HepG2 (cell line): ENCODE results near the gene HSPB7. TPM values are rescaled to one million over a fixed set of nuclear protein-coding genes. Genes with fewer than 3 reads are reported as not detected.

ENCODE experiments used
- HNF4A ChIP-seq: sonication (generic); formaldehyde crosslinking; IDR thresholded peaks from 2 replicates; pipeline ENCODE4 v1.4.0; 2020; ENCODE audit warnings: missing genetic modification reagents
- JARID2 ChIP-seq: sonication (generic); formaldehyde crosslinking; IDR thresholded peaks from 2 replicates; pipeline ENCODE4 v1.8.1; 2023; ENCODE audit warnings: missing genetic modification reagents, inconsistent platforms; ENCODE audit not compliant: insufficient replicate concordance
- PRMT3 ChIP-seq: sonication (generic); formaldehyde crosslinking; IDR thresholded peaks from 2 replicates; pipeline ENCODE4 v1.8.1; 2022; ENCODE audit warnings: low read depth, mild to moderate bottlenecking, moderate library complexity, missing genetic modification reagents, borderline replicate concordance
- SETDB1 ChIP-seq: sonication (generic); formaldehyde crosslinking; IDR thresholded peaks from 2 replicates; pipeline ENCODE4 v1.5.1; 2020; ENCODE audit warnings: missing genetic modification reagents, mild to moderate bottlenecking, borderline replicate concordance
- SOX13 ChIP-seq, 3 experiments: fragments of 450-650 bp in 1 of 3; sonication (generic) in 1 of 3; formaldehyde crosslinking in 1 of 3; IDR thresholded peaks in 2 of 3; conservative IDR thresholded peaks in 1 of 3; 2 replicates each; pipeline versions ENCODE4 v1.5.0 to v1.6.1; 2016 to 2020; ENCODE audit warnings: antibody characterized with exemption in 1 of 3, mild to moderate bottlenecking in 1 of 3, missing compliant biosample characterization in 1 of 3, missing genetic modification reagents in 1 of 3, moderate library complexity in 1 of 3
- SRY ChIP-seq: sonication (generic); formaldehyde crosslinking; IDR thresholded peaks from 2 replicates; pipeline ENCODE4 v1.8.0; 2022; ENCODE audit warnings: mild to moderate bottlenecking, missing genetic modification reagents
- THAP11 ChIP-seq: IDR thresholded peaks from 2 replicates; pipeline ENCODE4 v1.6.1; 2016; ENCODE audit warnings: missing biosample characterization, missing genetic modification reagents
- TRIM24 ChIP-seq: sonication (generic); formaldehyde crosslinking; IDR thresholded peaks from 2 replicates; pipeline ENCODE4 v1.8.0; 2022; ENCODE audit warnings: mild to moderate bottlenecking, missing genetic modification reagents
- ZBTB7B ChIP-seq: sonication (generic); formaldehyde crosslinking; IDR thresholded peaks from 2 replicates; pipeline ENCODE4 v1.4.0; 2020; ENCODE audit warnings: missing genetic modification reagents
- ZNF143 ChIP-seq: sonication (generic); formaldehyde crosslinking; IDR thresholded peaks from 2 replicates; pipeline ENCODE4 v1.4.0; 2020; ENCODE audit warnings: missing genetic modification reagents
- ZNF343 ChIP-seq: sonication (generic); formaldehyde crosslinking; IDR thresholded peaks from 2 replicates; pipeline ENCODE4 v1.4.0; 2020; ENCODE audit warnings: mild to moderate bottlenecking, missing genetic modification reagents
- ZNF646 ChIP-seq: sonication (generic); formaldehyde crosslinking; IDR thresholded peaks from 2 replicates; pipeline ENCODE4 v1.9.0; 2021; ENCODE audit warnings: mild to moderate bottlenecking, missing genetic modification reagents
- ZNF782 ChIP-seq: sonication (generic); formaldehyde crosslinking; IDR thresholded peaks from 2 replicates; pipeline ENCODE4 v1.4.0; 2020; ENCODE audit warnings: missing genetic modification reagents, mild to moderate bottlenecking, borderline replicate concordance
- ZSCAN31 ChIP-seq: sonication (generic); formaldehyde crosslinking; IDR thresholded peaks from 2 replicates; pipeline ENCODE4 v1.5.0; 2020; ENCODE audit warnings: low read depth, mild to moderate bottlenecking, missing genetic modification reagents
- polyA plus RNA-seq, 8 experiments: library from polyadenylated mRNA; depleted of rRNA in 3 of 8; stranded (reverse) in 7 of 8; unstranded in 1 of 8; fragments of >200 nt; fragmentation: Illumina TruSeq in 4 of 8; extraction: Trizol in 4 of 8; gene quantifications; 2 replicates each; pipeline versions ENCODE4 v1.2.1 to v1.2.3, GENCODE V29; 2011 to 2016; ENCODE audit warnings: low read depth in 4 of 8, missing spikeins in 1 of 8, mixed read lengths in 1 of 8; ENCODE audit not compliant: insufficient read depth in 1 of 8
- total RNA-seq, 5 experiments: library from RNA; depleted of rRNA; stranded (reverse); fragments of >200 nt; fragmentation: Illumina TruSeq; extraction: Trizol; gene quantifications; 2 replicates each; pipeline ENCODE4 v1.2.3, GENCODE V29; 2016; ENCODE audit warnings: low read depth in 1 of 5
- TF ChIP-seq, protein P1 (sequence below): sonication (generic); formaldehyde crosslinking; IDR thresholded peaks from 2 replicates; pipeline ENCODE4 v1.9.0; 2022; ENCODE audit warnings: low read depth, missing genetic modification reagents
- TF ChIP-seq, protein P2 (sequence below): sonication (generic); formaldehyde crosslinking; IDR thresholded peaks from 2 replicates; pipeline ENCODE4 v1.5.0; 2020; ENCODE audit warnings: missing genetic modification reagents
- TF ChIP-seq, protein P3 (sequence below): sonication (generic); formaldehyde crosslinking; IDR thresholded peaks from 2 replicates; pipeline ENCODE4 v1.5.0; 2020; ENCODE audit warnings: mild to moderate bottlenecking, missing genetic modification reagents

HSPB7 gene
- total and polyA plus RNA-seq, 2 of the 13 experiments (the other 11 are each of a cell fraction or from before 2014, with no cell fraction given) = 0.20 TPM; not detected in 1

DNA sequence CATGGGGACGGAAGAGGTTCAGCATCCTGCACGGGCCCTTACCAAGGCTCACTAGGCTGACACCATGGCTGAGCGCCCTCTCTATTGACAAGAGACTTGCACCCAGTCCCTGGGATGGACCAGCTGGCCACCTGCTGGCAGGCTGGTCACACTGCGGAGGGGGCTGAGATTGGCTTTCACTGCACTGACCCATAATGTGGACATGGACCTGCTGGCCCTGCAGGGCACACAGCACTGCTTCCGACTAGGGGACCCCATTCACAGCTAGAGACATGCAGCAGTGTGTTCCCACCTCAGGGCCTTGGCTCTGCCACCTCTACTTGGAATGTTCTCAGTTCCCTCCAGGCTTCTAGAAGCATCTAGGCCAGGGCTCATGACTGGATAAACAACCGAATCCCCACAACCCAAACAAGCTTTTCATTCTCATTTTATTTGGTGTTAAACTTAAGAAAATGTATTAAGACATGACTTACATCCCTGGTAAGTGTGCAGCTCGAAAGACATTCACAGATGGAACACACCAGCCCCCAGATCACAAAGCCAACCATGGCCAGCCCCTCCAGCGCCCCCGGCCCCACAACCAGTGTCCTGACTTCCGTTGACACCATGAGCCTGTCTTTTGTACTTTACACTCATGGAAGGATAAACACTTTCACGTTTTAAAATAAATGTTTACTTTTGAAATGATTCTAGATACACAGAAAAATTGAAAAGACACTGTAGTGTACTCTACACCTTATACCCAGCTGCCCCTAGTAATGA is 23.1 kb downstream of the HSPB7 start (continued):
- TF ChIP-seq ZBTB7B (CRISPR knock-in tag) (0 out of 2 replicates have a peak, but pooled peaks have one; percentile 58), HNF4A (peak; percentile 41; the same call in 1 of the 2 replicates), ZNF343 (CRISPR knock-in tag) (no peak), SETDB1 (CRISPR knock-in tag) (no peak), ZSCAN31 (peak; percentile 56; the same call in 1 of the 2 replicates), TRIM24 (no peak), ZNF143 (CRISPR knock-in tag) (no peak), PRMT3 (CRISPR knock-in tag) (no peak), SOX13 (IDR thresholded peaks at IDR 0.05) (no peak), SOX13 (CRISPR knock-in tag; conservative IDR thresholded peaks at IDR 0.05 in 1 of 2, IDR thresholded peaks at IDR 0.05 in 1 of 2) (peak in 1 of 2 experiments; percentile 11; a peak in 1 of 4 replicates), JARID2 (CRISPR knock-in tag) (peak; percentile 47), ZNF782 (CRISPR knock-in tag) (no peak), THAP11 (CRISPR knock-in tag) (0 out of 2 replicates have a peak, but pooled peaks have one; percentile 17), ZNF646 (CRISPR knock-in tag) (no peak), SRY (no peak)
- TF ChIP-seq, protein P1, sequence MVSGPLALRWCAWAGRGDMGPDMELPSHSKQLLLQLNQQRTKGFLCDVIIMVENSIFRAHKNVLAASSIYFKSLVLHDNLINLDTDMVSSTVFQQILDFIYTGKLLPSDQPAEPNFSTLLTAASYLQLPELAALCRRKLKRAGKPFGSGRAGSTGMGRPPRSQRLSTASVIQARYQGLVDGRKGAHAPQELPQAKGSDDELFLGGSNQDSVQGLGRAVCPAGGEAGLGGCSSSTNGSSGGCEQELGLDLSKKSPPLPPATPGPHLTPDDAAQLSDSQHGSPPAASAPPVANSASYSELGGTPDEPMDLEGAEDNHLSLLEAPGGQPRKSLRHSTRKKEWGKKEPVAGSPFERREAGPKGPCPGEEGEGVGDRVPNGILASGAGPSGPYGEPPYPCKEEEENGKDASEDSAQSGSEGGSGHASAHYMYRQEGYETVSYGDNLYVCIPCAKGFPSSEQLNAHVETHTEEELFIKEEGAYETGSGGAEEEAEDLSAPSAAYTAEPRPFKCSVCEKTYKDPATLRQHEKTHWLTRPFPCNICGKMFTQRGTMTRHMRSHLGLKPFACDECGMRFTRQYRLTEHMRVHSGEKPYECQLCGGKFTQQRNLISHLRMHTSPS = 0 out of 2 replicates have a peak, but pooled peaks have one; percentile 28
- TF ChIP-seq, protein P2, sequence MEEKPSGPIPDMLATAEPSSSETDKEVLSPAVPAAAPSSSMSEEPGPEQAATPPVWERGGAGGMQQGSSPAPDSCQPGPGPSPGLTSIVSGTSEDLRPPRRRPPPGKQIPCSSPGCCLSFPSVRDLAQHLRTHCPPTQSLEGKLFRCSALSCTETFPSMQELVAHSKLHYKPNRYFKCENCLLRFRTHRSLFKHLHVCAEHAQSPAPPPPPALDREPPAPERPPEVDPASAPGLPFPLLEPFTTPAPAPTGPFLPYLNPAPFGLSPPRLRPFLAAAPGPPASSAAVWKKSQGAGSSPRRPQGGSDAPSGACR (CRISPR knock-in tag) = peak; percentile 36; the same call in 1 of the 2 replicates
- TF ChIP-seq, protein P3, sequence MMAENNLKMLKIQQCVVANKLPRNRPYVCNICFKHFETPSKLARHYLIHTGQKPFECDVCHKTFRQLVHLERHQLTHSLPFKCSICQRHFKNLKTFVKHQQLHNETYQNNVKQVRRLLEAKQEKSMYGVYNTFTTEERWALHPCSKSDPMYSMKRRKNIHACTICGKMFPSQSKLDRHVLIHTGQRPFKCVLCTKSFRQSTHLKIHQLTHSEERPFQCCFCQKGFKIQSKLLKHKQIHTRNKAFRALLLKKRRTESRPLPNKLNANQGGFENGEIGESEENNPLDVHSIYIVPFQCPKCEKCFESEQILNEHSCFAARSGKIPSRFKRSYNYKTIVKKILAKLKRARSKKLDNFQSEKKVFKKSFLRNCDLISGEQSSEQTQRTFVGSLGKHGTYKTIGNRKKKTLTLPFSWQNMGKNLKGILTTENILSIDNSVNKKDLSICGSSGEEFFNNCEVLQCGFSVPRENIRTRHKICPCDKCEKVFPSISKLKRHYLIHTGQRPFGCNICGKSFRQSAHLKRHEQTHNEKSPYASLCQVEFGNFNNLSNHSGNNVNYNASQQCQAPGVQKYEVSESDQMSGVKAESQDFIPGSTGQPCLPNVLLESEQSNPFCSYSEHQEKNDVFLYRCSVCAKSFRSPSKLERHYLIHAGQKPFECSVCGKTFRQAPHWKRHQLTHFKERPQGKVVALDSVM = no peak
